C4-2B (cell line): Measurements from ENCODE around the gene TMEM14A.

Experiments
- ZFX ChIP-seq: fragments of 450-650 bp; IDR thresholded peaks from 2 replicates; pipeline ENCODE4 v1.6.1; 2017
- TF ChIP-seq, protein P1 (sequence below): fragments of 450-650 bp; conservative IDR thresholded peaks from 2 replicates; pipeline ENCODE4 v1.5.1; 2017; ENCODE audit warnings: mild to moderate bottlenecking

DNA sequence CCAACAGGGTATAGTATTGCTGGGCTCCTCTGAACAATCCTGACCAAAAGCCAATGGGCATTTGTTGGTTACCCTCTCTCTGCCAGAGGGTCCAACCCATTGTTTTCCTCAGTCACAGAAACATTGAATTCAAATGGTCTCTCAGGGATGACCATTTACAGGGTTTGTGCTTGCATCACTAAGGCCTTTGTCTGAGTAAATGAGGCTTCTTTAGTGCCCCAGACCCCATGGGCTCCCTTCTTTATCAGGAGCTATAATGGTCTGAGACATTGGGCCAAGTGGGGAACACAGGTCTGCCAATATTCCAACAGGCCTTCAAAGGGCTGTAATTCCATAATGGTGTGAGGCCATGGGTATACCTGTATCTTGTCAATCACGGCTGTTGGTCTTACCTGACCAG, 65.2 kb downstream of the TMEM14A start:
- TF ChIP-seq, protein P1, sequence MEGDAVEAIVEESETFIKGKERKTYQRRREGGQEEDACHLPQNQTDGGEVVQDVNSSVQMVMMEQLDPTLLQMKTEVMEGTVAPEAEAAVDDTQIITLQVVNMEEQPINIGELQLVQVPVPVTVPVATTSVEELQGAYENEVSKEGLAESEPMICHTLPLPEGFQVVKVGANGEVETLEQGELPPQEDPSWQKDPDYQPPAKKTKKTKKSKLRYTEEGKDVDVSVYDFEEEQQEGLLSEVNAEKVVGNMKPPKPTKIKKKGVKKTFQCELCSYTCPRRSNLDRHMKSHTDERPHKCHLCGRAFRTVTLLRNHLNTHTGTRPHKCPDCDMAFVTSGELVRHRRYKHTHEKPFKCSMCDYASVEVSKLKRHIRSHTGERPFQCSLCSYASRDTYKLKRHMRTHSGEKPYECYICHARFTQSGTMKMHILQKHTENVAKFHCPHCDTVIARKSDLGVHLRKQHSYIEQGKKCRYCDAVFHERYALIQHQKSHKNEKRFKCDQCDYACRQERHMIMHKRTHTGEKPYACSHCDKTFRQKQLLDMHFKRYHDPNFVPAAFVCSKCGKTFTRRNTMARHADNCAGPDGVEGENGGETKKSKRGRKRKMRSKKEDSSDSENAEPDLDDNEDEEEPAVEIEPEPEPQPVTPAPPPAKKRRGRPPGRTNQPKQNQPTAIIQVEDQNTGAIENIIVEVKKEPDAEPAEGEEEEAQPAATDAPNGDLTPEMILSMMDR: no peak
- no peak for TF ChIP-seq ZFX
